HG03039 (cell line): ENCODE results near the gene SPINT4.
"Not testable (repeated sequence)": the region's sequence is repeated elsewhere in the genome, so short reads cannot be mapped to it uniquely, and the experiment has no call there.

Experiments used
- ATAC-seq: cut with Tn5 transposase; IDR thresholded peaks from one replicate; pipeline ENCODE4 v1.9.1; 2021; ENCODE audit warnings: mild to moderate bottlenecking, moderate library complexity; ENCODE audit not compliant: unreplicated experiment

SPINT4 gene

DNA sequence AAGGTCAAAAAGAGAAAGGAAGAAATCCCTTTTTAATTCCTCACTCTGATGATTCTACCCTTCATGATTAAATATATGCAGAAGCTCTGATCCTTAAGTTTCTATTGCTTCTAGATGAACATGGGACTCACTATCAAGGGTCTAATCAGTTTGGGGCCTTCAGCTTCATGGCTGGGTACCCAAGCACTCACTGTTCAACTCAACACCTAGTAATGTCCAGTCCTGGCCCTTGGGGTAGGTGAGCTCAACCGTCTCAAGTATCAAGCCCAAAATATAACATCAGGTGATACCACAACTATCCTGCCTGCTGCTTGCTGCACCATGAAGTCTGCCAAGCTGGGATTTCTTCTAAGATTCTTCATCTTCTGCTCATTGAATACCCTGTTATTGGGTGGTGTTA is at the start of gene SPINT4:
Gene SPINT4, plus strand, starts transcription at position 301 of the 400 bp plus-strand sequence. Its CDS starts 21 bp downstream, at position 322.
- no peak for ATAC-seq

DNA sequence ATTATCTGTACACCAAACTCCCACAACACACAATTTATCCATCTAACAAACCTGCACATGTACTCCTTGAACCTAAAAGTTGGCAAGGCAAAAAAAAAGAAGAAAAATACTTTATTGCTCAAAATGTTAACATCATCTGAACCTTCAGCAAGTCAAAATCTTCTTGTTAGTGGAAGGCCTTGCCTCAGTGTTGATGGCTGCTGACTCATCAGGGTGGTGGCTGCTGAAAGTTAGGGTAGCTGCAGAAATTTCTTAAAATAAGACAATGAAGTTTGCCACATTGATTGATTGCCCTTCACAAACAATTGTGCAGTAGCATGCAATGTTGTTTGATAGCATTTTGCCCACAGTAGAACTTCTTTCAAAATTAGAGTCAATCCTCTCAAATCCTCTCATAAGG is 49.4 kb upstream of the SPINT4 start:
- no peak for ATAC-seq

DNA sequence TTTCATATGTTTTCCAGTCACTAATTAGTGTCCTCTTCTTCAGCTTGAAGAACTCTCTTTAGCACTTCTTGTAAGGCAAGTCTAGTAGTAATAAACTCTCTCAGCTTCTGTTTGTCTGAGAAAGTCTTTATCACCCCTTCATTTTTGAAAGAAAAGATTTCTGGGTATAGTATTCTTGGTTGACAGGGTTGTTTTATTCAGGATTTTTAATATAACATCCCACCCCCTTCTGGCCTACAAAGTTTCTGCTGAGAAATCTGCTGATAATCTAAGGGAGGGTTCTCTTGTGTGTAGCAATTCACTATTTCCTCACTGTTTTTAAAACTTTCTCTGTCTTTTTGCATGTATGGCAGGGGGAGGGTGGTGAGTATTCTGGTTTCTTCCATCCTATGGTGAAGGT is 42.5 kb upstream of the SPINT4 start:
- ATAC-seq, result no peak

DNA sequence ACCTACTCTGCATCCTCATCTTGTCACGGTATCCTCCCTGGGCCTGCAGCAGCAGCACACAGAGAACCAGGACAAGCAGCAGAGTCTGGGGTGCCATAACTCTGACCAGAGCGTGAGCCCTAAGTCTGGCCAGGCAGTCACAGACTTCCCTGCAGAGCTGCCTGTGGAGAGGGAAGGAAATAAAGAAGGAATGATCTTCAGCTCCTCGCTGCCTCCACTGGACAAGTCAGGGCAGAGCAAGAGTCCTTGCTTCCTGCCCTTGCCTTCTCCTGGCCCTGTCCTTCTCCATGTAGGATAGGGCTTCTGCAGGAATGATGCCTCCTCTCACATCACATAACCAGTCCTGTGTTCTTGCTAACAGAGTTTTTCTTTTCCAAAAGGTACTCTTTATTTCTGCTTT is 36.3 kb upstream of the SPINT4 start:
- no peak for ATAC-seq

- ATAC-seq, result not testable (repeated sequence)
Measured at GRCh38 chr20:45693346-45693745, 28.8 kb upstream of the SPINT4 start.

GRCh38 chr20:45695496-45695895 is 26.7 kb upstream of the SPINT4 start:
- no peak for ATAC-seq

DNA sequence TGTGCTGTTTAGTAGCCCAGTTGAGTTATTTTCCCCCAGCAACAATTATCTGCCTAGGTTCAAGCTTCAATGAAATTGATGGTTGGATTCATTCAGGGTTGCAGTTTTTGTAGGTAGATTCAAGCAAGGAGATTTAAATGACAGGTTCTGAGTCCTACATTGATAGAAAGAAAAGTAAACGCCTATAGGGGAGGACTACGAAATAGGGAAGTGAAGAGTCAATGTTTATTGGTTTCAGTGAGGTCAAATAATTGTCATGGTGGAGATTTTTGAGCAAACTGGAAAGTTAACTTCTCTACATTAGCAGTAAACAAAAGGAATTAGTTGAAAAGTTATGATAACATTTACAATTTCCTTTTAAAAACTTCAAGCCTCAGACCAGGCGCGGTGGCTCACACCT is 21.0 kb upstream of the SPINT4 start:
- no peak for ATAC-seq

DNA sequence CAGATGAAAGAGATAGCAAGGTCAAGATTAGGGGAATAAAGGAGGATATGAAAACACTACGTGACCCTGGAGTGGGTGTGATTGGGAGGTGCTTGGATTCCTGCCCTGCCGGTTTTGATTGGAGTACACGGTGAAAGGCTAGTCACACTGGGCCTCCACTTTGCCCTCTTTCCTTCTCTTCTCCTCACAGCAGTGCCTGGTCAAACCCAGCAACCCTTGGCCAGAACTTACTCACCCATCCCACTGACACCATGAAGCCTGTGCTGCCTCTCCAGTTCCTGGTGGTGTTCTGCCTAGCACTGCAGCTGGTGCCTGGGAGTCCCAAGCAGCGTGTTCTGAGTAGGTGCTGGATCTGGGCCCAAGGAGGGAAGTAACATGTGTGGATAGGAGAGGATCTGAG is 20.3 kb upstream of the SPINT4 start, which contains the start of gene WFDC13:
Gene WFDC13, plus strand, starts transcription at position 166 of the 400 bp plus-strand sequence. Its CDS starts 86 bp downstream, at position 252.
- no peak for ATAC-seq

GRCh38 chr20:45704969-45705637 is 17.0 kb upstream of the SPINT4 start, which contains the start of gene WFDC10B:
TSS of gene WFDC10B (minus strand) at chr20:45705019. CDS start at chr20:45685992, 19,027 bp downstream.
- no peak for ATAC-seq

DNA sequence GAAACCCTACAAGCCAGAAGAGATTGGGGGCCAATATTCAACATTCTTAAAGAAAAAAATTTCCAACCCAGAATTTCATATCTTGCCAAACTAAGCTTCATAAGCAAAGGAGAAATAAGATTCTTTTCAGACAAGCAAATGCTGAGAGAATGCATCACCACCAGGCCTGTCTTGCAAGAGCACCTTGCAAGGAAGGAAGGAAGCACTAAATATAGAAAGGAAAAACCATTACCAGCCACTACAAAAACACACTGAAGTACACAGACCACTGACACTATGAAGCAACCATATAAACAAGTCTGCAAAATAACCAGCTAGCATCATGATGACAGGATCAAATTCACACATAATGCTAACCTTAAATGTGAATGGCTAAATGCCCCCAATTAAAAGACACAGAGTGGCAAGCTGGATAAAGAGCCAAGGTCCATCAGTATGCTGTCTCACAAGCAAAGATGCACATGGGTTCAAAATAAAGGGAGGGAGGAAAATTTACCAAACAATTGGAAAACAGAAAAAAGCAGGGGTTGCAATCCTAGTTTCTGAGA is 5.9 kb upstream of the SPINT4 start:
- not testable (repeated sequence) for ATAC-seq

GRCh38 chr20:45725134-45725533 is 3.0 kb downstream of the SPINT4 start:
- ATAC-seq, result no peak

DNA sequence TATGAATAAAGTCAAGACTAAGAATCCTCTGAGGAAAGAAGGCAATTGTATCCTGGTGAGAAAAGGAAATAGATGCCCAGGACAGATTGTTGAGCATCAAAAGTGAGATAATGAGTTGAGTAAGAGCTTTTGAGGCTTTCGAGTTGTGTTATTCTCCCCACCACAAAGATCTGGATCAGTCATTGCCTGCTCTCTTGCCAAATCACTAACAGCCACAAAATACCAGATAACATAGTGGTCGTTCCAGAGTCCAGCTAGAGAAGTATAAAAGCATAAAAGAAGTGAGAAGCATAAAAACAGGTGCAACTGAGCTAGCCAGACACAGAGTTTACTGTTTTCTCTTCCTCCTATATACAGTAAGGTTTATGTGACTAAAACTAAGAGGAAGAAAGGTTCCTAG is 4.9 kb downstream of the SPINT4 start:
- ATAC-seq, result no peak

- no peak for ATAC-seq
Measured at GRCh38 chr20:45732199-45732598, 10.1 kb downstream of the SPINT4 start.

DNA sequence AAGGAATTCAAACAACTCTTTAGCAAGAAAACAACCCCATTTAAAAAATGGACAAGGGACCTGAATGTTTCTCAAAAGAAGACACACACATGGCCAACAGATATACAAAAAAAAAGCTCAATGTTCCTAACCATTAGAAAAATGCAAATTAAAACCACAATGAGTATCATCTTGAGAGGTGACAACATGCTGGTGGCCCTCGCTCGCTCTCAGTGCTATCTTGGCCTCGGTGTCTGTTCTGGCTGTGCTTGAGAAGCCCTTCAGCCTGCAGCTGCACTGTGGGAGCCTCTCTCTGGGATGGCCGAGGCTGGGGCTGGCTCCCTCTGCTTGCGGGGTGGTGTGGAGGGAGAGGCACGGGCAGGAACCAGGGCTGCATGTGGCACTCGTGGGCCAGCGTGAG is 13.4 kb downstream of the SPINT4 start:
- no peak for ATAC-seq

DNA sequence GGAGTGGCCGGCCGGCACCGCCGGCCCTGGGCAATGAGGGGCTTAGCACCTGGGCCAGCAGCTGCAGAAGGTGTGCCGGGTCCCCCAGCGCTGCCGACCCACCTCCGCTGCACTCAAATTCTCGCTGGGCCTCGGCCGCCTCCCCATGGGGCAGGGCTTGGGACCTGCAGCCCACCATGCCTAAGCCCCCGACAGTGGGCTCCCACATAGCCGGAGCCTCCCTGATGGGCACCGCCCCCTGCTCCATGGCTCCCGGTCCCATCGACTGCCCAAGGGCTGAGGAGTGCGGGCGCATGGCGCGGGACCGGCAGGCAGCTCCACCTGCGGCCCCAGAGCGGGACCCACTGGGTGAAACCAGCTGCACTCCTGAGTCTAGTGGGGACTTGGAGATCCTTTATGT is 13.8 kb downstream of the SPINT4 start:
- ATAC-seq, result no peak

DNA sequence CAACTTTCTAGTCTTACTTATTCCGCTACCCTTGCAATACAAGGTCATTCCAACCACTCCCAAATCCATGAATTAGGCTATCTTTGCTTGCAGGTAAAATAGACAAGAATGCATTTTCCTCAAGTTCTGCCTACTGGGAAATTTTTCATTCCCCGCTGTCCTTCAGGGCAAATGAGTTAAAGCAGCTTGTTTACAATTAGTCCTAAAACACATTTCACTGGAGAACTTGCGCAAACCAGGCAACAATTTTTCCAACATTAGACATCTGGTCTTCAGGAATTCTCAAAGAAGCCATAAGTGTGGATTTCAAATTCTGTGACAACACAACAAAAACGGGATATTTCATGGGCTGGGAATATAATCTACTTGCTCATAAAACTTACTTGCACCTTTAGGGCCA is 20.4 kb downstream of the SPINT4 start:
- no peak for ATAC-seq

DNA sequence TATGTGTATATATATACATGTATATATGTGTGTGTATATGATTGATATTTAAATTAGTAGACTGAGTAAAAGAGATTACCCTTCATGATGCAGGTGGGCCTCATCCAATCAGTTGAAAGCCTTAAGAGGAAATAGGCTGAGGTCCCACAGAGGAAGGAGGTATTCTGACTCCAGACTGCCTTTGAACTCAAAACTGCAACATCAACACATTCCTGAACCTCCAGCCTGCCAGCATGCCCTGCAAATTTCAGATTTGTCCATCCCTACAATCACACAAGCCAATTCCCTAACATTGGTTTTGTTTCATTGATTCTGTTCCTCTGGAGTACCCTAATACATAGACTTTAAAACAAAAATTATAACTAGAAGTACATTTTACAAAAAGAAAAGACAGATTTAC is 22.9 kb downstream of the SPINT4 start:
- ATAC-seq, result no peak

DNA sequence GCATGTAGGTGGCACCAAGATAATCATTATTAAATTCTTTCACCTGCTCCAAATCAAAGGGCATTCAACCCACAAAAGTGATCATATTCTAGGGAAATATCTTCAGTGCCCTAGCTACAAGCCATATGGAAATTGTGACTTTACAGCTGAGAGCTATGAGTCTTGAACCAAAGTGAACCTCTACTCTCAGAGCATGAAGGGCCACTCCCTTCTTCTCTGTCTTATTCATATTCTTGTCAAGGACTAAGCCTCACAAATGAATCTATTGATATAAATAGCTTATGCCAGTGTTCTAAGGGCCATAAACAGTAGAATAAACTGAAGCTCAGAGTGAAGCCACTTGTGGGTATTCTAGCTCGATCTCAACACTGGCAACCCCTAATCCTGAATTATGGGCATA is 29.6 kb downstream of the SPINT4 start:
- no peak for ATAC-seq

DNA sequence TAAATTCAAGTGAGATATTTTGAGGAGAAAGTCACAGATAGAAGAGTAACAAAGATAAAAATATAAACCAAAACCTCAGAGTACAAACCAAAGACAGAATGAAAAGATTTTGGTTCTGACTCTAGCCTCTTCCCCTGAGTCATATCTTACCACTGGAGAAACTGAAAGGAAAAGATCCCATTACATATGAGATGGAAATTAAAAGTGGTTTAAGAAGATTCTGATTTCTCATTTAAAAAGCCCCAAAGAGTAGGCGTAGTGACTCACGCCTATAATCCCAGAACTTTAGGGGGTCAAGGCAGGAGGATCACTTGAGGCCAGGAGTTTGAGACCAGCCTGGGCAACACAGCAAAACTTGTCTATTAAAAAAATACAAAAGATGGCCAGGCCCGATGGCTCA is 30.6 kb downstream of the SPINT4 start:
- no peak for ATAC-seq

DNA sequence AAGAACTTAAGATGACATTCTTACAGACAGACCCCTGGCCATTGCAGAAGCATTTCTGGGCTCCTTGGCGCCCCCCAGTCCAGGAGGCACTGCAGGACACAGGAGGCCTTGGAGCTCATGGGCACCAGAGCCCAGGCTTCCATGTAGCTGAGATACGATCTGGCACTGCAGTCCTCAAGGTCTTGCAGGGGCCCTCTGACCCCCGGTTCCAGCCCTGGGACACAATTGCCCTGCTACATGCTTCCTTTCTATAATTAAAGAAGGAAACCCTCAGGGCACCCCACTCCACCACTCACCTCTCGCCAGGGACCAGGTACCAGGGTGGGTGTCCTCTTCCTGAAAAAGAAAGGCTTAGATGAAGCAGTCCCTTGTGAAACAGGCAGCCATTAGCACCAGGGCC is 35.9 kb downstream of the SPINT4 start:
- no peak for ATAC-seq

GRCh38 chr20:45759921-45760320 is 37.8 kb downstream of the SPINT4 start:
- ATAC-seq, result not testable (repeated sequence)

GRCh38 chr20:45761966-45762365 is 39.8 kb downstream of the SPINT4 start:
- ATAC-seq, result not testable (repeated sequence)
